HG03439 (cell line): ENCODE data around the gene TANGO6.

Experiments used
- ATAC-seq: cut with Tn5 transposase; IDR thresholded peaks from one replicate; pipeline ENCODE4 v1.9.1; 2021; ENCODE audit warnings: mild to moderate bottlenecking, moderate library complexity; ENCODE audit not compliant: unreplicated experiment

Gene TANGO6

DNA sequence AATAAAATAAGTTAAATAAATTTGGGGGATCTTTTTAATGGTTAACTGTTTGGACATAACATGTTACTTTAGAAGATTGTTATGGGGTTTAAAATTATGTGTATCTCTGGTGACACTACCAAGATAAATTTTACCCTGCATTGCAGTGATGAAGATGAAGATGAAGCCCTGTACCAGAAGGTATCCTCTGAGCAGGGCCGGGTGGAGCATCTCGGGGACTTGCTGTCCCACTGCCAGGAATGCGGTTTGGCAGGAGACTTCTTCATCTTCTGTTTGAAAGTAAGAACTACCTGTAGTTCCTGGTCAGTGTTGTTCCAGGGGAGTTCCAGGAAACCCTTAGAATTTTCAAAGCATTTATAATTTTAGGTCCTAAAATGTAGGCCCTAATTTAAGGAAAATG, 64.0 kb downstream of the TANGO6 start:
- ATAC-seq: no peak

DNA sequence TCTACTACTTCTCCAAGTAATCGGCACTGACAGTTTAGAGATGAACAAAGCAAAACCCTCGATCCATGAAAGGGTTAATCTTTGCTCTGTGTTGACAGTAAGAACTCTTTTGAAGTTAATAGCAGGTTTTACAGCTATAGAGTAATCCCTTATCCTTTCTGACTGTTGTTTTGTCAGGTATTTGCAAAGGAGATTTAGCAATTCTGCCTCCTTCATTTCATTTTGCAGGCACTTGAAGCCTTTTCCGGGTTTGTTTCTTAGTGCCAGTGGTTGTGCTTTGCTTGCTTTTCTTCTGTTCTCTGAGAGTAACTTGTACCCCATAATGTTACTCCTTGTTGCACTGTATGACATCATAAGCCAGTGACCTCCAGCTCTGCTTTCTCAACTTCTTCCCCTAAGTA, 64.5 kb downstream of the TANGO6 start:
- ATAC-seq: no peak

- ATAC-seq: no peak
These were observed 65.9 kb downstream of the TANGO6 start for GRCh38 chr16:68909099-68909733.

DNA sequence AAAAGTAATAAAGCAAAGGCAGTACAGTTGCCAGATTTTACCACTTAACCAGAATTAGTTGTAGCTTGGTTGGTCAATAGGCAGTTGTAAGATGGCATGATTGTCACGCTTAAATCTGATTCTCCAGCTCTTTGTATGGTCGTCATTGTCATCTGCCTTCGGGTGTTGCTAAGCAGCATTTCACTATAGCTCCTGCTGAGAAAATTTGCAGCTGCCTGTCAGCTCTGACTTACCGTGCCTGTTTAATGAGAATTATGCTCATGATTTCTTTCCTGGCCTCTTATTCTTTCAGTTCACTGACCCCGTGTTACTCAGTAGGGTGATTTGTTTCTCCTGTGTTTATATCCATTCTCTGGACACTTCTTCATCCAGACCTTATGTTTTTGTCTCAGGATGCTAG, 66.7 kb downstream of the TANGO6 start:
- ATAC-seq: no peak

GRCh38 chr16:68915589-68915988, 72.3 kb downstream of the TANGO6 start:
- no peak for ATAC-seq

DNA sequence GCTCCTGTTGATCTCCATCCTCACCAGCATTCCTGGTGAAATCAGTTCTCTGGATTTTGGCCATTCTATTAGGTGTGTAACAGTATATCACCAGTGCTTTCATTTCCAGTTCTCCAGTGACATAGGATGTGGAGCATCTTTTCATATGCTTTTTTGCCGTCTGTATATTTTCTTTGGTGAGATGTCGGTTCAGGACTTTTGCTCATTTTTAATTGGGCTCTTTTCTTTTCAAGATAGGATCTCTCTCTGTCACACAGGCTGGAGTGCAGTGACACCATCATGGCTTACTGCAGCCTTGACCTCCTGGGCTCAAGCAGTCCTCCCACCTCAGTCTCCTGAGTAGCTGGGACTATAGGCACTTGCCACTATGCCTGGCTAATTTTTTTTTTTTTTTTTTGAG, 74.2 kb downstream of the TANGO6 start:
- ATAC-seq: no peak

DNA sequence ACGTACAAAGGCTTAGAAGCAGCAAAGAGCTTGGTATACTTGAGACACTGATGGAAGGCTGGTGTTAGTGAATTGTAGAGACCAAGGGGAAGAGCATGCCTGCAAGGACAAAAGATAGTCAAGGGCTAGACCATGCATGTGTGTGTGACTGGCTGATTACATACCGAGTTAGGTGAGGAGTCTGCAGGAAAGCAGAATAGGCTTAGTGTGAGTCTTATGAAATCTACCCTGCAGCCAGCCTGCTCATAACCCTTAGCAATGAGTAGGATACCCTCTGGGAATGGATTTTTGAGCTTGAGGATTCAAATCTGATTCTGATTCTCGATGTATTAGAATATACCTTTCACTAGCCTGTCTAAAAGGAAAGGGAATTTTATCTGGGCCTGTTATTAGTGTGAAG, 77.0 kb downstream of the TANGO6 start:
- no peak for ATAC-seq

- ATAC-seq: no peak
These were observed 78.3 kb downstream of the TANGO6 start for GRCh38 chr16:68921637-68922036.

- ATAC-seq: no peak
These were observed 79.8 kb downstream of the TANGO6 start for GRCh38 chr16:68923116-68923515.

DNA sequence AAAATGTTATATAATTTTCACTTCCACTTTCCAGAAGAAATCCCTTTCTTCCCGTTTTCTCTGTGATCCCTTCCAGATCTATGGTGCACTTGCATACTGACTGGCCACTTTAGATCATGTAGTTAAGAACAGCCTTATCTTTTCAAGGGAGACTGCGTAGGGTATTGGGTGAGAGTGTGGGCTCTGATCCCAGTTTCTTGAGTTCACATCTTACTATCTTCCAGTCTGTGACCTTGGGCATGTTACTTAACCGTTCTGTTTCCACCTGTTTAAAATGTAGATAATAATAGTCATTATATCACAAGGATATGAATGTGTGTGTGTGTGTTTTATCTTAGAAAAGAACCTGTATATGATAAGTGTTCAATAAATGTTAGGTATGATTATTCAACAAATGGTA, 83.7 kb downstream of the TANGO6 start:
- no peak for ATAC-seq

DNA sequence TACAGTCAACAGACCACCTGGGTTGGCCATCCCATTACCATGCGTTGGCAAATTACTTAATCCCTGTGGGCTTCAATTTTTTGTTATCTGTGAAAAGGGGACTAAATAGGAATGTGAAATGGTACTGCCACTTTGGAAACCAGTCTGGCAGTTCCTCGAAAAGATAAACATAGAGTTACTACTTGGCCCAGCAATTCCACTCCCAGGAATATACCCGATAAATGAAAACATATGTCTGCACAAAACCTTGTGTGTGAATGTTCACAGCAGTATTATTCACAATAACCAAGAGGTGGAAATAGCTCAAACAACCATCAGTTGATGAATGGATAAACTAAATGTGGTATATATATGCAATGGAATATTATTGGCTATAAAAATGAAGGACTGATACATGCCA, 87.9 kb downstream of the TANGO6 start:
- ATAC-seq: no peak

DNA sequence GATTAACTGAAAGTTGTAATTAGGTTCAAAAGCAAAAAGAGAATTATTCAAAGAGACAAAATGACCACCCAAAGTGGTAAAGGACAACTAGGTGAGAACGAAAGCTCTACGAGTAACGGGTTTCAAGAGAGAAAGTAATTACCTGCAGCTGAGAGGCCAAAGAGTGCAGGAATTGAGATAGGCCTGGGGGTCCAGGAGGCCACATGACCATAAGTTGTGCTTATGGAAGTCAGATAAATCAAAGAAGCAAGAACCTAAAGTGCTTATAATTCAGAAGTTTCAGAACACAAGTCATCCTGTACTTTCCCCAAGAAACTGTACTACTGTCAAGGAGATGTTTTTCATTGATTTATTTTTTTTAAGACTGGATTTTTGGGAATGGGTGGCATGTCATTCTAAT, 91.1 kb downstream of the TANGO6 start:
- ATAC-seq: no peak

DNA sequence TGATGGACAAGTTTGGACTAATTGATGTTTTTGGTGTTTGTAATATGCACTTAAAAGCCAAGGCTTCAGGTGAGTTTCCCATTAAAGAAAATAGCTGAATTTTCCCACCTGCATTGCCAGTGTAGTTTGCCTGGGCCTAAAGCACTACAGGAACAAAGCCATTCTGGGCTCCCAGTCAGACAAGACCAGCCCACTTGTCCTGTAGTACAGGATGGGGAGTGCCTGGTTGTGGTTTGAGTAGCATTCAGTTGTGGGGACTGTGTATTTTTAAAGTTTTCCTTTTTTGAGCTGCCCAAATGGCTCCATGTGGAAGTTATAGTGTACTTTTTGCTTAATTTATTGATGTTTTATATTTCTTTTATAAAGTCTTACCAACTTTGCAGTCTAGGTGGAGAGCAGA, 91.7 kb downstream of the TANGO6 start:
- no peak for ATAC-seq

DNA sequence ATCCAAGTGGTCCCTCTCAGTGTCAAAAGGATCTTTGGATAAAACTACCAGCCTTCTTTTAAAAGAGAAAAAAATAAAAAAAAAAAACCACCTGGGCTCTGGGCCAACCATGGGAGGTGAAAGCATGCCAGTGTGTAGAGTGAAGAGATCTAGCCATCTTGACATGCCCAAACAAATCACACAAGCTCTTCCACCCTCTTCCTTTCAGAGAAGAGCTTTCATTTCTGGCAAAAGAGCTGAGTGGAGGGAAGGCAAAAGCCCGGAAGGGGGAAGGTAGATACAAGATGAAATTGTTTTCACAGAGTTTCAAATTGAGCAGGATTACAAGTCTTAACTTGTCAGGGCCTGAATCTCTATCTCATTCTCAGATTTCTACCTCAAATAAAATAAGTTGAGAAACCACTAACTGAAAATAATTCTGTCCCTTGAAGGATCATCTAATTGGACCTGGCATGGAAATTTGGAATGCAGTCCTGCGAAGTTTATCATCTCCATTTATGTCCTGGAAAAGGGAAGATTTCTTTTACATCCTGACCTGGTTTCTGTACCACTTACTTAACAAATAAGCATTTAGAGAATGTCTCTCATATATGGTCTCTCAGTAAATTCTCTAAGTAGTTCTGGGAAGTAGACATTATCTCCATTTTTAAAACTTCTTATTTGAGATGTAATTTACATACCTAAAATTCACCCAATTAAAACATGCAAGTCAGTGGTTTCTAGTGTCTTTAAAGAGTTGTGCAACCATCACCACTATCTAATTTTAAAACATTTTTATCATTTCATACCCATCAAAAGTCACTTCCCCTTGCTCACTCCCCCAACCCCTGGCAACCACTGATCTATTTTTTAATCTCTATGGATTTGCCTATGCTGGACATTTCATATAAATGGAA, 93.7 kb downstream of the TANGO6 start:
- no peak for ATAC-seq

- no peak for ATAC-seq
These were observed 96.5 kb downstream of the TANGO6 start for GRCh38 chr16:68939692-68940320.

DNA sequence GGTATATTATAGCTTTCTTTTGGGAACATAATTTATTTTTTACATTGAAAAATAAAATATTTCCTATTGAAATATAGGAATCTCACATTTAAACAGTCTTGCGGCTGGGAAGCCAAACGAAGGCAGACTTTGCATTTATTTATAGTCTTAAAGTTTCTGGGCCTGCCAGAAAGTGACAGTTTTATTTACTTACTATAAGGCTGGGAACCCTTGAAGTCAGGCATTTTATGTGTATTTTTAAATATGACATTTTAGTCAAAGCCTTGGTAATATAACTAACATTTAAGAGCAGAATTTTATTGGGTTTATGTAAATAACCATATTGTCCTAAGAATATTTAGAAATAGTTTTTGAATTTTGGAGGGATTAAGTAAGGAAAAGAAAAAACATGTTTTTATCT, 97.5 kb downstream of the TANGO6 start:
- no peak for ATAC-seq

GRCh38 chr16:68943961-68944360, 100.6 kb downstream of the TANGO6 start:
- no peak for ATAC-seq

GRCh38 chr16:68948230-68948910, 105.0 kb downstream of the TANGO6 start:
- ATAC-seq: no peak

- no peak for ATAC-seq
These were observed 108.9 kb downstream of the TANGO6 start for GRCh38 chr16:68951991-68952877.

GRCh38 chr16:68954911-68955635, 111.7 kb downstream of the TANGO6 start:
- ATAC-seq: no peak
